Neural progenitor cell (in vitro differentiated cells): ENCODE results near the gene FRY. TPM values are rescaled to one million over a fixed set of nuclear protein-coding genes. Genes with fewer than 3 reads are reported as not detected.

ENCODE experiments used
- DNase-seq: peaks from one replicate; pipeline ENCODE4 v3.0.0-alpha.2; 2016; ENCODE audit warnings: low spot score
- H2AFZ ChIP-seq: fragments of 200-600 bp; sonication (generic); replicated peaks from 2 replicates; pipeline ENCODE4 v1.6.1; 2016; ENCODE audit warnings: antibody characterized with exemption
- H3F3A ChIP-seq: fragments of 200-600 bp; sonication (generic); 2 replicates; pipeline ENCODE4 v1.6.1; 2016; ENCODE audit warnings: antibody characterized with exemption, low read depth
- H3K27ac ChIP-seq: fragments of 200-600 bp; sonication (generic); 2 replicates; pipeline ENCODE4 v1.5.1; 2016; ENCODE audit warnings: mild to moderate bottlenecking
- H3K27me3 ChIP-seq: fragments of 200-600 bp; sonication (generic); 2 replicates; pipeline ENCODE4 v1.6.1; 2016; ENCODE audit warnings: mild to moderate bottlenecking, moderate library complexity
- H3K36me3 ChIP-seq: fragments of 200-600 bp; sonication (generic); 2 replicates; pipeline ENCODE4 v1.5.1; 2016
- H3K4me1 ChIP-seq: fragments of 200-600 bp; sonication (generic); 2 replicates; pipeline ENCODE4 v1.6.1; 2016; ENCODE audit warnings: mixed run types
- H3K4me2 ChIP-seq: fragments of 200-600 bp; sonication (generic); 2 replicates; pipeline ENCODE4 v1.6.1; 2016
- H3K4me3 ChIP-seq: fragments of 200-600 bp; sonication (generic); 2 replicates; pipeline ENCODE4 v1.5.1; 2016
- H3K79me2 ChIP-seq: fragments of 200-600 bp; sonication (generic); 2 replicates; pipeline ENCODE4 v1.6.1; 2016; ENCODE audit warnings: low read depth
- H3K9ac ChIP-seq: fragments of 200-600 bp; sonication (generic); 2 replicates; pipeline ENCODE4 v1.6.1; 2016
- H3K9me3 ChIP-seq: fragments of 200-600 bp; sonication (generic); 2 replicates; pipeline ENCODE4 v1.5.1; 2016; ENCODE audit warnings: low read depth
- H4K20me1 ChIP-seq: fragments of 200-600 bp; sonication (generic); 2 replicates; pipeline ENCODE4 v1.6.1; 2016; ENCODE audit warnings: low read depth
- H3K27ac Mint-ChIP-seq: 3 replicates; pipeline ENCODE4 v1.8.0; 2021; ENCODE audit warnings: mixed read lengths
- H3K27me3 Mint-ChIP-seq: 2 replicates; pipeline ENCODE4 v1.8.0; 2022; ENCODE audit warnings: low read depth, mild to moderate bottlenecking, inconsistent platforms, moderate library complexity, mixed read lengths; ENCODE audit not compliant: insufficient read depth
- H3K36me3 Mint-ChIP-seq: 3 replicates; pipeline ENCODE4 v1.8.0; 2021; ENCODE audit warnings: mixed read lengths
- H3K4me1 Mint-ChIP-seq: 3 replicates; pipeline ENCODE4 v1.8.0; 2021; ENCODE audit warnings: mixed read lengths
- H3K4me3 Mint-ChIP-seq: 3 replicates; pipeline ENCODE4 v1.8.0; 2021; ENCODE audit warnings: mild to moderate bottlenecking, moderate library complexity, mixed read lengths
- H3K9me3 Mint-ChIP-seq: 3 replicates; pipeline ENCODE4 v1.8.0; 2020; ENCODE audit warnings: mixed read lengths
- CTCF ChIP-seq: fragments of 200-600 bp; sonication (generic); IDR thresholded peaks from 2 replicates; pipeline ENCODE4 v1.5.1; 2017; ENCODE audit warnings: antibody characterized with exemption, mild to moderate bottlenecking
- EZH2 ChIP-seq: fragments of 200-600 bp; sonication (generic); IDR thresholded peaks from 2 replicates; pipeline ENCODE4 v1.6.1; 2017; ENCODE audit warnings: antibody characterized with exemption, mild to moderate bottlenecking, moderate library complexity
- EZH2phosphoT487 ChIP-seq: fragments of 200-600 bp; sonication (generic); IDR thresholded peaks from 2 replicates; pipeline ENCODE4 v1.6.1; 2017; ENCODE audit warnings: antibody characterized with exemption
- total RNA-seq: library from RNA; depleted of rRNA; stranded (reverse); fragments of >200 nt; gene quantifications from 2 replicates; pipeline ENCODE4 v1.2.3, GENCODE V29; 2015; ENCODE audit warnings: low replicate concordance

The FRY gene
- total RNA-seq, 1 donor from 2014 or later = 12.6 TPM

DNA sequence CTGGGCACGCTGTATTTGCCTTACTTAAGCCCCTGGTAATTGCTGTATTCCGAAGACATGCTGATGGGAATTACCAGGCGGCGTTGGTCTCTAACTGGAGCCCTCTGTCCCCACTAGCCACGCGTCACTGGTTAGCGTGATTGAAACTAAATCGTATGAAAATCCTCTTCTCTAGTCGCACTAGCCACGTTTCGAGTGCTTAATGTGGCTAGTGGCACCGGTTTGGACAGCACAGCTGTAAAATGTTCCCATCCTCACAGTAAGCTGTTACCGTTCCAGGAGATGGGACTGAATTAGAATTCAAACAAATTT, 284.4 kb downstream of the FRY start:
- Histone ChIP-seq H3K9me3 (no peaks in the 10 kb centered on the region), H3K27ac (peak overlapping the region; percentile 74), H3F3A (peaks cover 23% of the 10 kb centered on the region), H4K20me1 (no peaks in the 10 kb centered on the region), H3K9ac (peak overlapping the region; percentile 22), H3K4me2 (peak overlapping the region; percentile 81), H3K27me3 (no peaks in the 10 kb centered on the region), H3K4me1 (no peaks in the 10 kb centered on the region), H3K4me3 (peak overlapping the region; percentile 49), H3K36me3 (peaks cover 11% of the 10 kb centered on the region), H3K79me2 (peaks cover 21% of the 10 kb centered on the region), H2AFZ (peak overlapping the region; percentile 87)
- Mint-ChIP-seq H3K4me3 (peak overlapping the region; percentile 90), H3K27me3 (peaks cover 2% of the 10 kb centered on the region), H3K4me1 (peaks cover 12% of the 10 kb centered on the region), H3K9me3 (no peaks in the 10 kb centered on the region), H3K27ac (peak overlapping the region; percentile 94), H3K36me3 (peaks cover 10% of the 10 kb centered on the region)
- no peak for TF ChIP-seq EZH2
- TF ChIP-seq CTCF = no peak
- DNase-seq = peak; percentile 63

- Histone ChIP-seq H3K4me2 (peak overlapping the region; percentile 81), H2AFZ (peak overlapping the region; percentile 87), H3K4me3 (peak overlapping the region; percentile 49), H3K79me2 (peaks cover 21% of the 10 kb centered on the region), H3K9ac (no peak overlapping the region), H3F3A (peaks cover 23% of the 10 kb centered on the region), H3K27ac (no peak overlapping the region), H4K20me1 (no peaks in the 10 kb centered on the region), H3K27me3 (no peaks in the 10 kb centered on the region), H3K36me3 (peaks cover 11% of the 10 kb centered on the region), H3K4me1 (no peaks in the 10 kb centered on the region), H3K9me3 (no peaks in the 10 kb centered on the region)
- no peak for TF ChIP-seq EZH2
- no peak for TF ChIP-seq EZH2phosphoT487
- TF ChIP-seq CTCF = no peak
- no peak for DNase-seq
- no peaks in the 10 kb centered on the region for H3K9me3 Mint-ChIP-seq
- H3K36me3 Mint-ChIP-seq = peaks cover 13% of the 10 kb centered on the region
- peaks cover 2% of the 10 kb centered on the region for H3K27me3 Mint-ChIP-seq
- H3K4me3 Mint-ChIP-seq = peak overlapping the region; percentile 90
- H3K27ac Mint-ChIP-seq = no peak overlapping the region
- H3K4me1 Mint-ChIP-seq = peaks cover 12% of the 10 kb centered on the region
Measured at GRCh38 chr13:32316501-32316900, 284.9 kb downstream of the FRY start.

DNA sequence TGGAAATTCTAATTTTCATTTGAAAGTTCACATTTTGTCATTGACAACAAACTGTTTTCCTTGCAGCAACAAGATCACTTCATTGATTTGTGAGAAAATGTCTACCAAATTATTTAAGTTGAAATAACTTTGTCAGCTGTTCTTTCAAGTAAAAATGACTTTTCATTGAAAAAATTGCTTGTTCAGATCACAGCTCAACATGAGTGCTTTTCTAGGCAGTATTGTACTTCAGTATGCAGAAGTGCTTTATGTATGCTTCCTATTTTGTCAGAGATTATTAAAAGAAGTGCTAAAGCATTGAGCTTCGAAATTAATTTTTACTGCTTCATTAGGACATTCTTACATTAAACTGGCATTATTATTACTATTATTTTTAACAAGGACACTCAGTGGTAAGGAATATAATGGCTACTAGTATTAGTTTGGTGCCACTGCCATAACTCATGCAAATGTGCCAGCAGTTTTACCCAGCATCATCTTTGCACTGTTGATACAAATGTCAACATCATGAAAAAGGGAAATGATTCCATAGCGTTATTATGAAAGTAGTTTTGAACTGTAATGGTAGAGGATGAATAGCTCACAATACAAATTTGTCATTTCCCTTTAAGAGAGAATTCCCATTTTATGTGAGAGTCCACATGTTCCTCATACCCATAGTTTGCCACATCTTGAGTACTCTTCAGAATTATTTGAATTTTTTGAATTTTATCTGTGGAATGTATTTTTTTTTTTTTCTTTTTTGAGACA, 286.3 kb downstream of the FRY start:
- Histone ChIP-seq H3F3A (peaks cover 23% of the 10 kb centered on the region), H3K36me3 (peaks cover 15% of the 10 kb centered on the region), H3K4me3 (no peak overlapping the region), H4K20me1 (no peaks in the 10 kb centered on the region), H3K27ac (no peak overlapping the region), H3K4me2 (no peak overlapping the region), H3K9ac (no peak overlapping the region), H3K4me1 (no peaks in the 10 kb centered on the region), H3K9me3 (no peaks in the 10 kb centered on the region), H3K79me2 (peaks cover 21% of the 10 kb centered on the region), H2AFZ (no peak overlapping the region), H3K27me3 (no peaks in the 10 kb centered on the region)
- Mint-ChIP-seq H3K27me3 (peaks cover 2% of the 10 kb centered on the region), H3K27ac (no peak overlapping the region), H3K36me3 (peaks cover 22% of the 10 kb centered on the region), H3K4me3 (no peak overlapping the region), H3K4me1 (peaks cover 12% of the 10 kb centered on the region), H3K9me3 (peaks cover 5% of the 10 kb centered on the region)
- TF ChIP-seq EZH2phosphoT487 = no peak
- no peak for TF ChIP-seq CTCF
- TF ChIP-seq EZH2 = no peak
- DNase-seq = no peak
